ENCODE results near the gene CSPG5. TPM values are rescaled to one million over a fixed set of nuclear protein-coding genes. Genes with fewer than 3 reads are reported as not detected.

The CSPG5 gene
- total RNA-seq, 4 donors from 2014 or later = 1.3 to 1.7 TPM; not detected in 2

DNA sequence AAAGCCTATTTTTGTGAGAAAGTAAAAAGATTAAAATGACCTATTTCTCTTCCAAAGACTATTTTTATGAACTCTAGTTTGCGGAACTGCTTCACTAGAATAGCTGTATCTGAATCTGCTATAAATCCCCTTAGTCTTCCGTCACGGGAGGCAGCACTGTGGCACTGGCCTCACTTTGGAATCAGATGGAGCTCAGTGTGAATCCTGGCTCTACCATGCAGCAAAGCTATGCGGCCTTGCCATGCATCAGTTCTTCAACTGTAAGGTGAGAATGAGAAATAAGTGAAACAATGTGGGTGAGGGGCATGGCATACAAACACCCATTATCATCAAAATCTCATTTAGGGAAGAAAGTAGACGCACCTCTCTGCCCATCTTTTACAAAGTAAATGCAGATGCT, 27.5 kb upstream of the CSPG5 start:
- no peaks in the 10 kb centered on the region for H3K27me3 ChIP-seq
- no peak overlapping the region for H3K27ac ChIP-seq
- H3K36me3 ChIP-seq = peaks cover 0 to 67% (median 0%) of the 10 kb centered on the region in 3 donors
- no peak overlapping the region for H3K4me3 ChIP-seq
- TF ChIP-seq, protein P1, sequence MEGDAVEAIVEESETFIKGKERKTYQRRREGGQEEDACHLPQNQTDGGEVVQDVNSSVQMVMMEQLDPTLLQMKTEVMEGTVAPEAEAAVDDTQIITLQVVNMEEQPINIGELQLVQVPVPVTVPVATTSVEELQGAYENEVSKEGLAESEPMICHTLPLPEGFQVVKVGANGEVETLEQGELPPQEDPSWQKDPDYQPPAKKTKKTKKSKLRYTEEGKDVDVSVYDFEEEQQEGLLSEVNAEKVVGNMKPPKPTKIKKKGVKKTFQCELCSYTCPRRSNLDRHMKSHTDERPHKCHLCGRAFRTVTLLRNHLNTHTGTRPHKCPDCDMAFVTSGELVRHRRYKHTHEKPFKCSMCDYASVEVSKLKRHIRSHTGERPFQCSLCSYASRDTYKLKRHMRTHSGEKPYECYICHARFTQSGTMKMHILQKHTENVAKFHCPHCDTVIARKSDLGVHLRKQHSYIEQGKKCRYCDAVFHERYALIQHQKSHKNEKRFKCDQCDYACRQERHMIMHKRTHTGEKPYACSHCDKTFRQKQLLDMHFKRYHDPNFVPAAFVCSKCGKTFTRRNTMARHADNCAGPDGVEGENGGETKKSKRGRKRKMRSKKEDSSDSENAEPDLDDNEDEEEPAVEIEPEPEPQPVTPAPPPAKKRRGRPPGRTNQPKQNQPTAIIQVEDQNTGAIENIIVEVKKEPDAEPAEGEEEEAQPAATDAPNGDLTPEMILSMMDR (IDR thresholded peaks at IDR 0.05) = no peak
- TF ChIP-seq POLR2A (IDR thresholded peaks at IDR 0.05) = no peak
- no peak for DNase-seq
- H3K4me1 ChIP-seq = no peaks in the 10 kb centered on the region
- no peaks in the 10 kb centered on the region for H3K9me3 ChIP-seq

DNA sequence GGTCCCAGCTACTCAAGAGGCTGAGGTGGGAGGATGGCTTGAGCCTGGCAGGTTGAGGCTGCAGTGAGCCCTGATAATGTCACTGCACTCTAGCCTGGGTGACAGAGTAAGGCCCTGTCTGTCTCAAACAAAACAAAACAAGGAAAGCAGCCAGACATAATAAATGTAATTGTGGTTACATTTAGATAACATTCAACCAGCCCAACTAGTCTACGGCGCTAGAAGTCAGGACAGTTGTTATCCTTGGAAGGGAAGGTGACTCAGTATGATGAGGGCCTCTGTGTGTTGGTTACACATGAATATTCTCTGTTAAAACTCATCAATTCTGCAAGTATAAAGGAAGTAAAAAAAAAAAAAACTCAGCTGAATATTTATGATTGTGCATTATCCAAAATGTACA, 27.0 kb upstream of the CSPG5 start:
- H3K4me1 ChIP-seq = no peaks in the 10 kb centered on the region
- no peak overlapping the region for H3K27ac ChIP-seq
- no peak overlapping the region for H3K4me3 ChIP-seq
- H3K9me3 ChIP-seq = no peaks in the 10 kb centered on the region
- no peak for DNase-seq
- TF ChIP-seq, protein P1 (IDR thresholded peaks at IDR 0.05) = no peak
- TF ChIP-seq POLR2A (IDR thresholded peaks at IDR 0.05) = no peak
- no peaks in the 10 kb centered on the region for H3K27me3 ChIP-seq
- H3K36me3 ChIP-seq = peaks cover 0 to 67% (median 0%) of the 10 kb centered on the region in 3 donors

DNA sequence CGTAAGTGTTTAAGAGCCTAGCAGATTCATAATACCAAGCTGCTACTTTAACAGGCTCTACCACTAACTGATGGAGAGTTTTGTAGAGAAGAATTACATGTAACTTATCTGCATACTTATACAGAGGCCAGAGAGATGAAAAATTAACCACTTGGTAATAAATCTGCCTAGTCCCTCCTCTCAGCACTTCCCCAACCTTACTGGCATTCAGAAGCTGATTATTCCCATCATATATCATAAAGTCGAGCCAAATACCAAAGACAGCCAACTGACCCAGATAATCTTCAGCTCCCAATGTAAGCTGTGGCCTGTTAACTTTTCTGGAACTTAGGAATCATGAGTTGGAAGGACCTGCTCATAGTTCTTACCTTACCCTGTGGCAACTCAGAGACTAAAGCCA, 25.5 kb upstream of the CSPG5 start:
- no peak overlapping the region for H3K4me3 ChIP-seq
- H3K9me3 ChIP-seq = no peaks in the 10 kb centered on the region
- H3K27me3 ChIP-seq = no peaks in the 10 kb centered on the region
- DNase-seq = no peak
- peaks cover 0 to 67% (median 0%) of the 10 kb centered on the region in 3 donors for H3K36me3 ChIP-seq
- H3K4me1 ChIP-seq = no peaks in the 10 kb centered on the region
- TF ChIP-seq POLR2A (IDR thresholded peaks at IDR 0.05) = no peak
- TF ChIP-seq, protein P1 (IDR thresholded peaks at IDR 0.05) = no peak
- H3K27ac ChIP-seq = no peak overlapping the region

DNA sequence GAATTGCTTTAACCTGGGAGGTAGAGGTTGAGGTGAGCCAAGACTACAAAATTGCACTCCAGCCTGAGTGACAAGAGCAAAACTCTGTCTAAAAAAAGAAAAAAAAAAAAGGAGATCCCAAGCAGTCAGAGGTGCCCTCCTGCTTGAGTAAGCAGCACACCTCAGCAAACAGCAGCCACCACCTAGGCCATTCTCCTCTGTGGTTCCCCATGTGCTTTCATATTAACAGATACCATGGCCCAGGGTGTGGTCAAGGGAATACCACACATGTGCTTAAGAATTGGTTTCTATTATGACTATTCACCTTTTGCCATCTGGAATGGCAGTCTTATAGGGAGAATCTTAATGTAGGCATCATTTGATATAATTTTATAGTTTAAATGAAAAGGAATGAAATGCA, 24.7 kb upstream of the CSPG5 start:
- DNase-seq = no peak
- H3K36me3 ChIP-seq = peaks cover 0 to 58% (median 0%) of the 10 kb centered on the region in 3 donors
- H3K27me3 ChIP-seq = no peaks in the 10 kb centered on the region
- TF ChIP-seq, protein P1 (IDR thresholded peaks at IDR 0.05) = no peak
- TF ChIP-seq POLR2A (IDR thresholded peaks at IDR 0.05) = no peak
- H3K9me3 ChIP-seq = no peaks in the 10 kb centered on the region
- H3K4me3 ChIP-seq = no peak overlapping the region
- no peaks in the 10 kb centered on the region for H3K4me1 ChIP-seq
- no peak overlapping the region for H3K27ac ChIP-seq

DNA sequence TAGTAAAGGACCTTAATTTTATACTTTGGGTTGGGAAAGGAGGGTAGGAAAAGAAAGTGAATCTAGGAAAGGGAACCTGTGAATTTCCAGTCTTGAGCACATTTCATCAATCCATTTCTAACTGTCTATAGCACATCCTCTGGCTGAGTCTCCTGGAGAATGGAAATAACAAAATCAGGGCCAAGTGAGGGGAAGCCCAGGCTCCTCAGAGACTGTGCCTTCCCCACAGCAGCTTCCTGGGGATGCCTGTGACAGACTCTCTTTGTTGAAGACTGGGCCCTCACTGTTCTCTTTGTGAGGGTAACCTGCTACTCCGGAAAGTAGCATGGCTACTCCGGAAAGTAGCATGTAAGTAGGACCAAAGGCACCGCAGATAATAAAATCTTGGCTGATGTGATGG, 22.6 kb upstream of the CSPG5 start:
- H3K27me3 ChIP-seq = no peaks in the 10 kb centered on the region
- DNase-seq = no peak
- no peaks in the 10 kb centered on the region for H3K4me1 ChIP-seq
- H3K27ac ChIP-seq = no peak overlapping the region
- H3K4me3 ChIP-seq = no peak overlapping the region
- no peaks in the 10 kb centered on the region for H3K9me3 ChIP-seq
- no peak for TF ChIP-seq POLR2A (IDR thresholded peaks at IDR 0.05)
- peaks cover 0 to 55% (median 0%) of the 10 kb centered on the region in 3 donors for H3K36me3 ChIP-seq

DNA sequence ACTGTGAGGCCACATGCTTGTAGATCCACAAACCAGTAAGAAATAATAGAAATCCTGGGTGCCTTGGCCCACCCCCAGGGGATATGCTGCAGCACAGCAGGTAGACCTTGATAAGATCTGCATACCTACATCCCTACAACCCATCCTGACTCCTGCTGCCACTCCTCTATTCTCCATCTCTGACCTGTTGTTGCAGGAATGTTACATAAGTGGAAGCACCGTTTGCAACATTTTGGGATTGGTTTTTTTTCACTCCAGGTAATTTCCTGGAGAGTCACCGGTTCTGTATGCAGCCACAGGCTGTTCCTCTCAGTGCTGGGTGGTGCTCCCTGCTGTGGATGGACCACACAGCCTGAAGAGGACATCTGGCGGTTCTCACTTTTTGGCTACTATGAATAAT, 16.1 kb upstream of the CSPG5 start:
- Histone ChIP-seq H3K4me3 (no peak overlapping the region), H3K27ac (no peak overlapping the region), H3K4me1 (no peaks in the 10 kb centered on the region), H3K9me3 (no peaks in the 10 kb centered on the region), H3K36me3 (peaks cover 0 to 49% (median 0%) of the 10 kb centered on the region in 3 donors), H3K27me3 (no peaks in the 10 kb centered on the region)
- no peak for DNase-seq
- TF ChIP-seq POLR2A (IDR thresholded peaks at IDR 0.05) = no peak
- TF ChIP-seq, protein P1 (IDR thresholded peaks at IDR 0.05) = no peak
